ENCODE measurements around the gene DCAF6.
"Not testable (repeated sequence)": the region's sequence is repeated elsewhere in the genome, so short reads cannot be mapped to it uniquely, and the experiment has no call there.

DCAF6 gene

DNA sequence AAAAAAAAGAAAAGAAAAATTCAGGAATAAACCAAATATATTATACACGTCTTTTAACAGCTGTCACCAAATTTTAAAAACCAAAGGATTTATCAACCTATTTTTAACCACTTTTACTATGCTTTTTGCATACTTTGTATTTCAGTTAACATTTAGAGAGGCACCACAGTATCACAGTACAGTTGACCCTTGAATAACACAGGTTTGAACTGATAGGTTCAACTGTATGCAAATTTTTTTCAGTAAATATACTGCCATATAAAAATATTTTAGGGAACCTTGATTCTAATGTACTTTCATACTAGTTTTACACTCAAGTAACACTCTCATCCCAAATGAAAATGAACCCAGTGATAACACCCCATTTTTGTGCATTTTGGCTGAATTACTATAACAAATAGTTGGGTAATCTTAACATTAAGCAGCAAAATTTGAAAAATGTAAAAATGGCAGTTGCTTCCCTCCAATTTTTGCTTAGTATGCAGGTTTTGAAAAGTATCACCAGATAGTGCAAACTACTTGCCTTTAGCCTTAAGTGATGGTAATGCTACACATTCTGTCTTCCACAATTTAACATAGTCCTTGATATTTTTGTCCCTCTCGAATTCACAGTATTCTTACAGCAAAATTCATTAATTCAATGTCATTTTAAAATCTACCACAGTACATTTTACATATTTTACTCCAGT, 11.8 kb upstream of the DCAF6 start:
- no peak for DNase-seq (ENCODE audit: low read depth)

DNA sequence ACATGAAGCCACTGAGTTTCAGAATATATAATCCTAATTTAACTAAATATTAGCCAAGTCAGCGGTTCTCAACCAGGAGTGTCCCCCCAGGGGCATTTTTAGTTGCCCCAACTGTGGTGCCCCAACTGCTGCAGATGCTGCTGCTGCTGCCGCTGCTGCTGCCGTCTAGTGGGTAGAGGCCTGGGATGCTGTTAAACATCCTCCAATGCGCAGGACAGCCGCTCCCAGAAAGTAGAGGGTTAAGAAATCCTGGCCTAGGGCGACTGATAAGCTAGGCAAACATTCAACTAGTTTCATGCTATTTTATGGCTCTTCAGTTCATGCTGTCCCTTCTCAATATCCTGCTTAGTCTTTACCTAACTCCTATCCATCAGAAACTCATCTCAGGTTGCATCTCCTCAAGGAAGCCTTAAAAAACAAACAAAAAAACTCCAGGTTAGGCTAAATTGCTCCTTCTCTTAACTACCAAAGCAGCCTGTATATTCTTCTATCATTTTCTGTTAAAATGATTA, 9.9 kb upstream of the DCAF6 start:
- no peak for DNase-seq (ENCODE audit: low read depth)

DNA sequence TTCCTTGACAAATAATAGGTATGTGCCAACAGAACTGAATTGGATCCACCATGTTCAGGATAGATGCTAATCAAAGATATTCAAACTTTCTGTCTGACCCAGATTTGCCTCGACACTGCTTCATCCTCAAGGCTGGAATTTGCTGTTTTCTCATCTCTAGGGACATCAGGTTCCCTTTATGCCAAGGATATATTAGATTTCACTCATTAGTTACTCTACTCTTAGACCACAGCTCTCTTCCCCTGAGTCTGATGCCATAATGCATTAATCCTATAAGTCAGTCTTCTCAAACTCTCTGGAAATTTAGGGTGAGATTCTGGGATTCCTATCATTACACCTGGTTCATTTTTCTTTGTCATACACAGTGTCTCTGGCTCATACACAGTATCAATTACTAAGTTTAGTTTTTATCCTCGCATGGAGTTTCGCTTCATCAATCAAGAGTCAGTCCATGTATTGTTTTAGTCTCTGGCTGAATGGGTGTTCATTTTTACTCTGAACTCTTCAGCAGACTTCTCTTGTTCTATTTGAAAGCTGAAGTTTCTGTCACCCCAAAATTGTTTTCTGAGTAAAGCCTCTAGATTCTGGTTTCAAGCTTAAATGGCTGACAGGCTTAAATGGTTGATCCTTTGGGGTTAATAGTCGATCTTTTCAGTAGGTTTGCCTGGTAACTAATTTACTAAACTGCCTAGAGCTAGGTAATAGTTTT, 9.3 kb upstream of the DCAF6 start:
- DNase-seq (ENCODE audit: low read depth): no peak

DNA sequence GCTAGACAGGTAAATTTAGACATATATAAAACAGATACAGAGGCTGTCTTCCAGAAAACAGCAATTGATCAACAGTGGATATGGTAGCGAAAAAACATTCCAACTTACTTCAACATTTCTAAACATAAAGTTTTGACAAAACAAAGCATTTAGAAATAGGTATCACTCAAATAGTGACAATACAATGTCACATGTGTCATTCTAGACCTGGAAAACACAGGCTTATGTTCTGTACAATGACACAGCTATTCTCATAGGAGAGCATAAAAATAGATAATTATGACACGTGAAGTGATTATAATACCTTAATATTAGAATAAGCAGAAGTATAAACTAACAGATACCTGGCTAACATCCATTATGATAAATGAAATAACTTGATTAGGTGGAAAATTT, 8.0 kb upstream of the DCAF6 start:
- no peak for DNase-seq (ENCODE audit: low read depth)

DNA sequence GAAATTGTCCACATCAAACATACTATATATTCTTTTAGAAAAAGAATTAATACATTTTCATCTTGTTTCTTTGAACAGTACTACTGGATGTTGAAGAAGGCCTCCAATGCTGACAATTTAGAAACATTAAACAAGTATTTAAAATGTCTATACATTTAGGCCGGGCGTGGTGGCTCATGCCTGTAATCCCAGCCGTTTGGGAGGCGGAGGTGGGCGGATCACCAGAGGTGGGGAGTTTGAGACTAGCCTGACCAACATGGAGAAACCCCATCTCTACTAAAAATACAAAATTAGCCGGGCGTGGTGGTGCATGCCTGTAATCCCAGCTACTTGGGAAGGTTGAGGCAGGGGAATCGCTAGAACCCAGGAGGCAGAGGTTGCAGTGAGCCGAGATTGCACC, 7.6 kb upstream of the DCAF6 start:
- not testable (repeated sequence) for DNase-seq (ENCODE audit: low read depth)

DNA sequence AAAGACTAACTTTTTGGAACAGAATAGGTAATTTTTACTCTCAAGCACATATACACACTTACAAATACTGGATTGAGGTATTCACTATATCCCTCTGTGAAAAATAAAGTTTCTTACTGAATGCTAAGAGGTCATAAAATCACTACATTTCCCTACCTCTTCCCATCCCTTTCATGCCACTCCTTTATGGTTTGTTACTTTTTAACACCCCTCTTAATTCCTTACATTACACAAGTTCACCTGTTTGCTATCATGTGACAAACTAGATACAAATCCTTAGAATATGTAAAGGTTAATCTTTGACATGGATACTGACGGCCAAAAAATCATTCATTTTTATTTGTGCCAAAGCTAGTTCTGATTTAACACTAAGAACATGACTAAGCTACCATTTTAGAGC, 6.8 kb upstream of the DCAF6 start:
- no peak for DNase-seq (ENCODE audit: low read depth)

DNA sequence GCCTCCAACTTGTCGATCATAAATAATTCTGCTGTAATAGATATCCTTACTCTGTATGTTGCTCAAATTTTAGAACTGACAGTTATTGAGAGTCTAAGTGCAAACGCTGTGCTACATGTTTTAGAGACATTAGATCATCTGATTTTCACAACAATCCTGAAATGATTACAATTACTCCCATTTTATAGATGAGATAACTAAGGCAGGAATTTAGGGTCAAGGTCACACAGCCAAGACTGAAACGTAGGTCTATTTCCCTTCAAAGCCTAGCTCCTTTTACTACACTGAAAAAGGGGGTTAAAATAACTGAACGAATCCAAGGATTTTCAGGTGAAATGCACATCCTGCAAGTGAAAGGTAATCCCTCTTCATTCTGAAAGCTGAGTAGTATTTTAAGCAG, 2.7 kb upstream of the DCAF6 start:
- DNase-seq (ENCODE audit: low read depth): no peak

DNA sequence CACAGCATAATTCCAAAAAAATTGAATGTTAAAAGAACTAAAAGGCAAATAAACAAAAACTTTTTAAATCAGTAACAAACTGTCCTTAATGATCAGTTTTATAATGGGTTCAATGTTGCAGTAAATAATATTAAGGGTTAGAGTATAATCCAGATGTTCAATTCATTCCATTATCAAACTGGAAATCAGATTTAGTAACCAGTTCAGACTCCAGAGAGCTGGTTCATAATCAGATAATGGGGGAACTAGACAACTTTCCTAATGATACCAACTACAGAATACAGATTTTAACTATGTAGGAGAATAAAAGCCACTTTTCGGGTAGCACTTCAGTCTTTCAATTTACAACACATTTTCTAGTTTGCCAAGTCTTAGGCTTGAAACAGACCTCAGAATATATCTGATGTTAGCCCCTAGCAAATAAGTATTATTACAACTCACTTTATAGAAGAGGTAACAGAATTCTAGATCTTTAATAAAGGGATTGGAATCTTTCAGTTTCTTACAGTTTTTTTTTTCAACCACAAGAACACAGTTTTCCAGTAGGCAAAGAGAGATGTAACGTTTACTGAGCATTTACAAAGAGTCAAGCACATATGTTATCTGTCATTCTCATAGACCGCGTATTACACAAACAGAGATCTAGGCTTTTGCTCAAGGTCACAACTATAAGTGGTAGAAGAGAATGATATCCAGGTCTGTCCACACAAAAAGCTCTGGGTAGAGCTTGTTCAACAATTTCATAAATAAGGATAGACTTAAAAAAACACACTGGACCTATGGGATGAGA, 1.9 kb upstream of the DCAF6 start:
- no peak for DNase-seq (ENCODE audit: low read depth)

DNA sequence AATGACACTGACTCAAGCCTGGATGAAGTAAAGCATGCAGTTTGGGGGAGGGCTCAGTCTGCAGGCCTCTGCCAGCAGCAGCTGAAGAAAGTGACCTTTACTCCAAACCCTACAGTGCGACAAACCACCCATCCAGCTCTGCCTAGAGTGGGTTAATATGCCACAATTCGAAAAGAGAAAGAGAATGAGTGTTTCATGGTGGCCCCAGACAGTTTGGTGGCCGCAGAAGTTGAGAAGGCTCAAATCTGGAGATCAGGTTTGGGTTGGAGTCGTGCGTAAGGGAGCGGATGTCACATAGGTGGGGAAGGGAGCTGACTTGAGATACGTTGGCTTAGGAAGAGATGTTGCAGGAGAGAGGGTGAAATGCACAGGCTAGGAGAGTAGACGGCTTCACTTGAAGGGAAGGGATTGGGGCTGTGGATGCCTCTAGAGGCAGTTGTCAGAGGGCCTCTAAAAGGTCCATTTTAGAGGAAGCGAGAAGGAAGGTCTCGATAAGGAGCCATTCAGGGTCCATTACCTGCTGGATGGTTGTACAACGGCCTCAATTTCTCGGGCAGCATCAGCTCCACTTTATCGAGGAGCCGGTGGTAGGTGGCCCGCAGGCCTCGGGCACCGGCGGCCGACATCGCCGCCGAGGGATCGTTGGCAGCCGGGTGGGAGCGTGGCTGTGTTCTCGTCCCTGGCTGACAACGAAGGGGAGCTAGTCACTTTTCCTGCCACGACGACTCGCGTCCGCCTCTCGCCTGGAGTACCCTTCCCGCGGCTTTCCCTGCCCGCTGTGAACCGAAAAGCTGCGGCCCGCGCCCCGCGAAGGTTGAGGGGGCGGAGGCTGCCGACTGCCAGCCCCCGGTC, 1.0 kb upstream of the DCAF6 start:
- DNase-seq (ENCODE audit: low read depth): no peak

DNA sequence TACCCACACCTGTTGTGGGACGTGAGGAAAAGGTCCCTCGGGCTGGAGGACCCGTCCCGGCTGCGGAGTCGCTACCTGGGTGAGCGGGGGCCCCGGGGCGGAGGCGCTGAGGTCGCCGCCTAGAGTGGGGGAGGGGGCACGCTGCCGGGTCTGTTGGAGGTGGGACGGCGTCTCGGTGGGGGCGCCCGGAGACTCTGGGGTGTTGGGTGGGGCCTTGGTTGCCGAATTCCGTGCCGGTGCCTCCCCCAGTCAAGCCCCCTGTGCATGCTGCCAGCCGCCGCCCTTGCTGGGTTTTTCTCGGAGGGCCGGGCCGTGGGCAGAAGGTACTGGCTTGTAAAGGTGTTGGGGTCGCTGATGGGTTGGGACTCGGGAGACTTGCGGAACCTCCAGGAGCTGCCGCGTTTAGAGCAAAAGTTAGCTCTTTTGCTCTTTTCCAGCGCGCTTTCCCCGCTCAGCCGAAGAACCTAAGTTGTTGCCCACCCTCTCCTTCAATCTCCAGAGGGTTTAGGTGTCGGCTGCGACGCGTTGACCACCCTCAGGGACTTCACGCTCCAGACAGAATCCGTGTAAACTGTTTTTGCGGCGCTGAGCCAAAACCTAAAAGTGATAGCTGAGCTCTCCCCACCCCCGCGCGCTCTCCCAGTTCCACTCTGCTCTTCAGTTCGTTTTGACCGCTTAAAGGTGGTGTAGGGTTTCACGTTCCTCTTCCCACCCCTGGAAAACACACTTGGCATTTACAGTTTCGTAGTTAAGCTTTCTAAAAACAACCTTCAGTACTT, 636 bp downstream of the DCAF6 start, which contains the start of gene MPC2:
TSS of gene MPC2 (minus strand) at position 143 of the 779 bp plus-strand sequence. CDS start 1,231 bp downstream, outside the sequence.
- peak; percentile 37 for DNase-seq (ENCODE audit: low read depth)

DNA sequence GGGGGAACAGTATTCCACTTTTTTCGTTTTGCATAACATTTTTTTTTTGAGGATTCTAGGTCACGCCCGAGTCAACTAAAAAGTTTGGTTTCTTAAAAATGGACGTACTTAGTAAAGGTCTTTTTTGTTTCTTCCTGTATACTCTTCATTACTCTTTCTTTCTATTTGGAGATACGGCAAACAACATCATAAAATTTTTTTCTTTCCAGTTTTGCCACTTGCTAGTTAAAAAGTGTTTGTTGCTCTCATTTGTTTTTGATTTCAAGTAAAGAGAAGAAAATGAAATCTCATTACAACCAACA, 1.2 kb downstream of the DCAF6 start:
- DNase-seq (ENCODE audit: low read depth): no peak

DNA sequence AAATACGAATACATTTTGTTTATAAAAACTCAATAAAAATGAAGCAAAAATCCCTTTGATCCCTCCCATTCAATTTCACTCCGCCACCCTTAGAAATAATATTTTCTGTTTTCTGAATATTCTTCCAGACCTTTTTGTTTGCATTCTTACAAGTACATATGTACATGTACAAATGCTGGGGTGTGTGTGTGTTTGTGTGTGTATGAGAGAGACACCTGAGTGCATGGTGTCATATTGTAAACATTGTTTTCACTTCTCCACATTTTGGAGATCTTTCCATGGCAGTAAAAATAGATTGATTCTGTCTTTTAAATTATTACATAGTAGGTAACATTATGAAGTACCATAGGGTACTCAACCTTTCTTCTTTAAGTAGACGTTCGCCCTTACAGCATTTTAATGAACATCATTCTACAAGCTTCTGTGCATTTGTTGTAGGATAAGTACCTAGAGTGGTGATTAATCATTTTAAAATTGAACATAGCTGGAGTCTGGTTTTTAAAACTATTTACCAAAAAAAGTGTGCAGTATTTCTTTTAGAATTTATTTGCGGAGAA, 1.7 kb downstream of the DCAF6 start:
- DNase-seq (ENCODE audit: low read depth): no peak

DNA sequence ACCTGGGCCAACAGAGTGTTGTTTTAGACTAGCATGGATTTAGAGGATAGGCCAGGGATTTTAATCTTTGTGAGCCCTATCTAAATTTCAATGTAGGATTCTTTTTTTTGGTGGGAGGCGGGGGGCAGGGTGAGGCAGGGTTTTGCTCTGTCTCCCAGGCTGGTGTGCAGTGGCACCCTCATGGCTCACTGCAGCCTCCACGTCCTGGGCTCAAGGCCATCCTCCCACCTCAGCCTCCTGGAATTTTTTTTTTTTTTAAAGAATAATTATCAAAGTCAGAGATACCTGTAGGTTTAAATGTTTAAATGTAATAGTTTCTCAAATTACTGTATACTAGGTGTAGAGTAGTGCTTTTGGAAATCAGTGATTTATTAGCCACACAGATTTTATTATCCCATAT, 3.8 kb downstream of the DCAF6 start:
- no peak for DNase-seq (ENCODE audit: low read depth)

DNA sequence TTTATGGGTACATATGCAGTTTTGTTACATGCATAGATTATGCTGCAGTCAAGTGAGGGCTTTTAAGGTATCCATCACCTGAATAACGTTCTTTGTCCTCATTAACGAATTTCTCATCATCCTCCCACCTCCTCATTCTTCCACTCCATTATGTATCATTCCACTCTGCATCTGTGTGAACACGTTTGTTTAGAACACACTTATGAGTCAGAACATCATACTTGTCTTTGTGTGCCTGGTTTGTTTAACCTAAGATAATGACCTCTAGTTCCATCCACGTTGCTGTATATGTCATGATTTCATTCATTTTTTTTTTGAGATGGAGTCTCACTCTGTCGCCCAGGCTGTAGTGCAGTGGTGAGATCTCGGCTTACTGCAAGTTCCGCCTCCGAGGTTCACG, 7.1 kb downstream of the DCAF6 start:
- no peak for DNase-seq (ENCODE audit: low read depth)

DNA sequence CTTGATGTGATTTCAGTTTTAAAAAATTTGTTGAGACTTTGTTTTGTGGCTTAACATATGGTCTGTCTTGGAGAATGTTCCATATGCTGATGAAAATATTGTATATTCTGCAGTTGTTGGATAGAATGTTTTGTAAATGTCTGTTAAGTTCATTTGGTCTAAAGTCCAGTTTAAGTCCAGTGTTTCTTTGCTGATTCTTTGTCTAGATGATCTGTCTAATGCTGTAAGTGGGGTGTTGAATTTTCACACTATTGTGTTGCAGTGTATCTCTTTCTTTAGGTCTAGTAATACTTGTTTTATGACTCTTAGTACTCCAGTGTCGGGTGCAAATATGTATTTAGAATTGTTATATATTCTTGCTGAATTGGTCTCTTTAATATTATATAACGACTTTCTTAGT, 11.2 kb downstream of the DCAF6 start:
- DNase-seq (ENCODE audit: low read depth): no peak

DNA sequence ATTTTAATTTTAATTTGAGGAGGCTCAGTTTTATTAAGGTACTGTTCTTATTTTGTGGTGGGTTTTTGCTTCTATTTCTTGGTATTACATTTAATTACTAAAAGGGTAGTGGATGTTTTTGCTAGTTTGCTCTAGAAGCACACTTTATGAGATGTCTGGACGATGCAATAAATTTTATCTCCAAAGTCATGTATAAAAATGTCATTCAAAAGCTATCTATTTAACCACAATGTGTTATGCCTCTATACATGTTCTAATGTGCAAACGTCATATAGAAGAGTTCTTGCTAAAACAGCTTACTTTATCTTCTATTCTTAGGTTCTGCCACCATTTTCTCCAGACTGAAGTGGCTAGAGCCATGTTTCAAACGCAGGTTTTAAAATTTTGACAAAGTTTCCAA, 13.3 kb downstream of the DCAF6 start:
- DNase-seq (ENCODE audit: low read depth): no peak

DNA sequence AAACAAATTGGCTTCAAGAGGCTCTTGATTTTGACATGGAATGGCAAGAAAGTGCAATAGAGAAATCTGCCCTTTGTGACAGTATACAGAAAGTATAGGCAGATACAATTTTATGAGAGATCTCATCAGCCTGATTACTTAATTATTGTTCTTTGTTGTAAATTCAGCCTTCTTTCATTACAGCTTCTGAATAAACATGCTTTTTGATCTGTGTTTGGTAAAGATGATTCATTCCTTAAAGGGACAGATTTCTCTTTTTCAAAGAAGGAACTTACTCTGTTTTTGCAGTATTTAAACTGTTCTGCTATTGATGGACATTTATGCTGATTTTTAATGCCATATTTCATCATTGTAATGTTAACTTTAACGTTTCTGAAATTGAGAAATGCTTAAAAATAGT, 14.1 kb downstream of the DCAF6 start:
- no peak for DNase-seq (ENCODE audit: low read depth)

DNA sequence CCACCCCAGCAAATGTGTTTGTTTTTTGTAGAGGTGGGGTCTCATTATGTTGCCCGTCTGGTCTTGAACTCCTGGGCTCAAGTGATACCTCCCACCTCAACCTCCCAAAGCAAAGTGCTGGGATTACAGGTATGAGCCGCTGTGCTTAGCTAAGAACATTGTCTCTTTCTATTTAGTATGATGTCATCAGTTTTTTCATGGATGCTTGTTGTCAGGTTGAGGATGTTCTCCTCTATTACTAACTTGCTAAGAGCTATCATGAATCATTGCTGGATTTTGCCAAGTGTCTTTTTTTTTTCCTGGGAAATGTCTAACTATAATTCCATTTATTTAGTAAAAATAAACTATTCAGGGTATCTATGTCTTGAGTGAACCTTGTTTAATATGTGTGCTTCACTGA, 19.4 kb downstream of the DCAF6 start:
- no peak for DNase-seq (ENCODE audit: low read depth)

DNA sequence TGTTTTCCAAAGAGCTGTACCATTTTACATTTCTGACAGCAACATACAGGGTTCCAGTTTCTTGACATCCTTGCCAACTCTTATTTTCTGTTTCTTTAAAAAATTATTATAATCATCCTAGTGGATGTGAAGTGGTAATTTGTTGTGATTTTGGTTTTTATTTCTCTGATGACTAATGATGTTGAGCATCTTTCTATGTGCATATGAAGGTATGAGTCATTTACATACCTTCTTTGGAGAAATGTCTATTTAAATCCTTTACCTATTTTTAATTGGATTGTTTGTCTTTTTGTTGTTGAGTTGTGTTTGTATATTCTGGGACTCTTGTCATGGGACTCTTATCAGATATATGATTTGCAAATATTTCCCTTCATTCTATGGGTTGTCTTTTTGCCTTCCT, 21.2 kb downstream of the DCAF6 start:
- no peak for DNase-seq (ENCODE audit: low read depth)

DNA sequence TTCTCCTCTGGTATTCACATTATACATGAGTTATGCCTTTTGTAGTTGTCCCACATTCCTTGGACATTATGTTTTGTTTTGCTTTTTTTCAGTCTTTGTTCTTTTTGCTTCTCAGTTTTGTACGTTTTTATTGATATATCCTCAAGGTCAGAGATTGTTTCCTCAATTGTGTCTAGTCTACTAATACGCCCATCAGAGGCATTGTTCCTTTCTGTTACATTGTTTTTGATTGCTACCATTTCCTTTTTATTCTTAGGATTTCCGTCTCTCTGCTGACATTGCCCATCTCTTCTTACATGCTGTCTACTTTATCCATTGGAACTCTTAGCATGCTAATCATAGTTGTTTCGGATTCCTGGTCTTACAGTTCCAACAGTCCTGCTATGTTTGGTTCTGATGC, 28.2 kb downstream of the DCAF6 start:
- no peak for DNase-seq (ENCODE audit: low read depth)

DNA sequence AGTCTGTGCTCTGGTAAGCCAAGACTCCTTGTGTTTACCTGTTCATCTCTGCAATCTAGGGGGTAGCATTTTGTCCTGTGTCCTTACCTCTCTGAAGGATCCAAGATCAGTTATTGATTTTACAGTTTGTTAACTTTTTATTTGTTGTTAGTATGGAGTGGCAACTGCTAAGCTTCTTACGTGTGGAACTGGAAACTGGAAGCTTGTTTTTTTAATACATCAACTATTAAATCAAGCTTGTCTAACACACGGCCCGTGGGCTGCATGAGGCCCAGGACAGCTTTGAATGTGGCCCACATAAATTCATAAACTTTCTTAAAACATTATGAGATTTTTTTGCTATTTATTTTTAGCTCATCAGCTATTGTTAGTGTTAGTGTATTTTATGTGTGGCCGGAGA, 29.6 kb downstream of the DCAF6 start:
- no peak for DNase-seq (ENCODE audit: low read depth)

All from stimulated activated CD8-positive, alpha-beta memory T cell treated with anti-CD3 and anti-CD28 coated beads, Interleukin-12 subunit alpha, Interleukin-12 subunit beta, amount 100 ng/mL, for 1 hour (primary cell).